SK-N-SH (cell line): ENCODE results near the gene ATOSB. TPM values are rescaled to one million over a fixed set of nuclear protein-coding genes. Genes with fewer than 3 reads are reported as not detected.
"Not testable (repeated sequence)": the region's sequence is repeated elsewhere in the genome, so short reads cannot be mapped to it uniquely, and the experiment has no call there.

Source experiments
- CTCF ChIA-PET: fragments of 300-600, 350-600 bp; formaldehyde crosslinking; extraction: SDS; loops from one replicate; lab custom pipeline; 2021; lab: Yijun Ruan, JAX
- POLR2A ChIA-PET: fragments of 350-600 bp; sonication (Branson Sonifier 250); formaldehyde crosslinking; extraction: SDS; loops from one replicate; lab custom pipeline; 2020; ENCODE audit warnings: antibody characterized with exemption, inconsistent platforms; lab: Yijun Ruan, JAX
- DNase-seq: peaks from one replicate; pipeline ENCODE4 v3.0.0; 2012
- H2AFZ ChIP-seq: fragments of 200-600 bp; sonication (generic); 2 replicates; pipeline ENCODE4 v1.8.1; 2016; ENCODE audit warnings: antibody characterized with exemption, mild to moderate bottlenecking, low read depth
- H3F3A ChIP-seq: fragments of 200-600 bp; sonication (generic); replicated peaks from 2 replicates; pipeline ENCODE3; 2016; ENCODE audit warnings: antibody characterized with exemption, mild to moderate bottlenecking; ENCODE audit not compliant: insufficient read depth
- H3K27ac ChIP-seq, 2 experiments: fragments of 200-500 bp in 1 of 2; fragments of 200-600 bp in 1 of 2; sonication (Bioruptor generic) in 1 of 2; sonication (generic), shearing (Covaris generic) in 1 of 2; 2 replicates each; pipeline versions ENCODE4 v1.5.1 to v1.6.1; 2014 to 2016; ENCODE audit warnings: low read depth in 2 of 2, inconsistent platforms in 1 of 2, low read length in 1 of 2, mild to moderate bottlenecking in 1 of 2, mixed read lengths in 1 of 2
- H3K27me3 ChIP-seq: fragments of 200-600 bp; sonication (generic), shearing (Covaris generic); 2 replicates; pipeline ENCODE4 v1.6.1; 2016; ENCODE audit warnings: mixed run types; ENCODE audit not compliant: insufficient read depth
- H3K36me3 ChIP-seq, 2 experiments: fragments of 200-500 bp in 1 of 2; fragments of 200-600 bp in 1 of 2; sonication (Bioruptor generic) in 1 of 2; sonication (generic) in 1 of 2; replicated peaks in 1 of 2; 2 replicates each; pipeline versions ENCODE3 to v1.5.1; 2014 to 2016; ENCODE audit warnings: low read length in 1 of 2, mild to moderate bottlenecking in 1 of 2; ENCODE audit not compliant: insufficient read depth in 2 of 2, control insufficient read depth in 1 of 2
- H3K4me1 ChIP-seq, 2 experiments: fragments of 200-500 bp in 1 of 2; fragments of 200-600 bp in 1 of 2; sonication (Bioruptor generic) in 1 of 2; sonication (generic), shearing (Covaris generic) in 1 of 2; 2 replicates each; pipeline versions ENCODE4 v1.5.1 to v1.6.1; 2014 to 2016; ENCODE audit warnings: low read depth in 1 of 2, low read length in 1 of 2, mixed run types in 1 of 2; ENCODE audit not compliant: insufficient read depth in 2 of 2, control insufficient read depth in 1 of 2
- H3K4me2 ChIP-seq: fragments of 200-600 bp; sonication (generic), shearing (Covaris generic); 2 replicates; pipeline ENCODE4 v1.6.1; 2017; ENCODE audit warnings: mixed run types
- H3K4me3 ChIP-seq, 2 experiments: fragments of 200-500 bp in 1 of 2; fragments of 200-600 bp in 1 of 2; sonication (Bioruptor generic) in 1 of 2; sonication (generic), shearing (Covaris generic) in 1 of 2; 2 replicates each; pipeline versions ENCODE4 v1.5.1 to v1.8.1; 2014 to 2016; ENCODE audit warnings: low read depth in 2 of 2, inconsistent platforms in 1 of 2, low read length in 1 of 2, mild to moderate bottlenecking in 1 of 2, mixed read lengths in 1 of 2, moderate library complexity in 1 of 2
- H3K79me2 ChIP-seq: fragments of 200-600 bp; sonication (generic); 2 replicates; pipeline ENCODE4 v1.8.1; 2017; ENCODE audit warnings: mild to moderate bottlenecking; ENCODE audit not compliant: insufficient read depth
- H3K9ac ChIP-seq: fragments of 200-600 bp; sonication (generic); 2 replicates; pipeline ENCODE4 v1.6.1; 2017; ENCODE audit warnings: mixed run types
- H3K9me2 ChIP-seq: fragments of 200-600 bp; sonication (generic); 2 replicates; pipeline ENCODE4 v1.6.1; 2017; ENCODE audit warnings: mixed run types
- H3K9me3 ChIP-seq: fragments of 200-600 bp; sonication (generic); 2 replicates; pipeline ENCODE4 v1.6.1; 2017; ENCODE audit warnings: mixed run types, mild to moderate bottlenecking, moderate library complexity
- H4K20me1 ChIP-seq: fragments of 200-600 bp; sonication (generic); 2 replicates; pipeline ENCODE4 v1.6.1; 2017; ENCODE audit warnings: mild to moderate bottlenecking, mixed run types; ENCODE audit not compliant: insufficient read depth
- CHD2 ChIP-seq: fragments of 150-350 bp; IDR thresholded peaks from 2 replicates; pipeline ENCODE4 v1.6.1; 2018; ENCODE audit warnings: low read length; ENCODE audit not compliant: partially characterized antibody
- FOXJ3 ChIP-seq: sonication (generic); formaldehyde crosslinking; IDR thresholded peaks from 2 replicates; pipeline ENCODE4 v1.5.1; 2020; ENCODE audit warnings: mild to moderate bottlenecking, missing genetic modification reagents
- GABPA ChIP-seq: IDR thresholded peaks from 2 replicates; pipeline ENCODE4 v1.4.0; 2012; ENCODE audit warnings: low read depth, mild to moderate bottlenecking
- GATA2 ChIP-seq: sonication (generic); formaldehyde crosslinking; IDR thresholded peaks from 2 replicates; pipeline ENCODE4 v1.5.0; 2020; ENCODE audit warnings: mild to moderate bottlenecking, missing genetic modification reagents
- IRF3 ChIP-seq: fragments of 150-350 bp; IDR thresholded peaks from 2 replicates; pipeline ENCODE4 v1.6.1; 2016; ENCODE audit warnings: mild to moderate bottlenecking, low read depth, low read length
- JUND ChIP-seq: IDR thresholded peaks from 2 replicates; pipeline ENCODE4 v1.4.0; 2012
- MAX ChIP-seq: IDR thresholded peaks from 2 replicates; pipeline ENCODE4 v1.4.0; 2012; ENCODE audit warnings: low read depth
- NRF1 ChIP-seq: IDR thresholded peaks from 2 replicates; pipeline ENCODE4 v1.6.1; 2012; ENCODE audit warnings: low read depth, mild to moderate bottlenecking, low read length
- PBX3 ChIP-seq: IDR thresholded peaks from 2 replicates; pipeline ENCODE4; 2012
- RCOR1 ChIP-seq: fragments of 150-350 bp; IDR thresholded peaks from 2 replicates; pipeline ENCODE4 v1.6.1; 2017; ENCODE audit warnings: antibody characterized with exemption, low read length
- REST ChIP-seq: IDR thresholded peaks from 2 replicates; pipeline ENCODE4 v1.6.1; 2012; ENCODE audit warnings: mild to moderate bottlenecking, low read depth, low read length, moderate library complexity
- RFX5 ChIP-seq: IDR thresholded peaks from 2 replicates; pipeline ENCODE4 v1.6.1; 2012; ENCODE audit warnings: mild to moderate bottlenecking, improper control_type of control experiment, low read length
- RXRA ChIP-seq: IDR thresholded peaks from 2 replicates; pipeline ENCODE4 v1.4.0; 2012; ENCODE audit warnings: low read depth, mild to moderate bottlenecking, borderline replicate concordance
- SIN3A ChIP-seq: IDR thresholded peaks from 2 replicates; pipeline ENCODE4 v1.6.1; 2012; ENCODE audit warnings: low read depth, mild to moderate bottlenecking, low read length, moderate library complexity, borderline replicate concordance
- TAF1 ChIP-seq: IDR thresholded peaks from 2 replicates; pipeline ENCODE4 v1.6.1; 2012; ENCODE audit warnings: low read depth, mild to moderate bottlenecking, low read length, moderate library complexity, borderline replicate concordance
- TEAD4 ChIP-seq: IDR thresholded peaks from 2 replicates; pipeline ENCODE4 v1.4.0; 2012; ENCODE audit warnings: mild to moderate bottlenecking, borderline replicate concordance; ENCODE audit not compliant: insufficient read depth
- USF2 ChIP-seq: fragments of 150-350 bp; IDR thresholded peaks from 2 replicates; pipeline ENCODE4 v1.6.1; 2017; ENCODE audit warnings: antibody characterized with exemption, low read length, low read depth, borderline replicate concordance
- WGBS: methylation state at CpG from one replicate; pipeline ENCODE4 v1.1.6; 2017; ENCODE audit warnings: low lambda C conversion rate; 5-methylcytosine and 5-hydroxymethylcytosine counted together
- polyA plus RNA-seq, 3 experiments: library from polyadenylated mRNA; depleted of rRNA; stranded (reverse); fragments of >200 nt; gene quantifications; 2 replicates each; pipeline ENCODE4 v1.2.3, GENCODE V29; 2012

The ATOSB gene
- polyA plus RNA-seq, 1 of the 3 experiments (the other 2 are of a cell fraction): 42.6 TPM

- TF ChIP-seq IRF3 (no peak), CHD2 (no peak), GATA2 (CRISPR knock-in tag) (no peak)
Measured at GRCh38 chr9:35158501-35159280, 43.0 kb upstream of the ATOSB start (continued).

GRCh38 chr9:35157836-35158235, 42.2 kb upstream of the ATOSB start:
- H3K4me3 ChIP-seq, H3K36me3 ChIP-seq, H3K27me3 ChIP-seq, H3K9ac ChIP-seq, H3K4me2 ChIP-seq, H3K79me2 ChIP-seq, H3K9me2 ChIP-seq, POLR2A ChIA-PET, H2AFZ ChIP-seq, H3K4me1 ChIP-seq, CTCF ChIA-PET, H4K20me1 ChIP-seq, H3K27ac ChIP-seq, H3K9me3 ChIP-seq, DNase-seq, H3F3A ChIP-seq: not testable (repeated sequence)
- 51% methylated on average over 6 of the region's 6 CpGs for WGBS

- no peak overlapping the region for H3K27ac ChIP-seq
- no peak for DNase-seq
- no peaks in the 10 kb centered on the region for H3K79me2 ChIP-seq
- H3K4me2 ChIP-seq: no peak overlapping the region
- H3K9me3 ChIP-seq: no peaks in the 10 kb centered on the region
- no peaks in the 10 kb centered on the region for H4K20me1 ChIP-seq
- H3K4me1 ChIP-seq: no peaks in the 10 kb centered on the region
- ChIA-PET POLR2A (no interaction called here), CTCF (interaction anchor here (1.2 kb wide), 1 partner anchor 16 kb away, joined by 4 read pairs; no protein-coding TSS in a partner anchor)
- H2AFZ ChIP-seq: no peak overlapping the region
- H3K9ac ChIP-seq: no peak overlapping the region
- H3K9me2 ChIP-seq: no peaks in the 10 kb centered on the region
- H3F3A ChIP-seq: no peaks in the 10 kb centered on the region
- H3K4me3 ChIP-seq: no peak overlapping the region
- H3K36me3 ChIP-seq: no peaks in the 10 kb centered on the region
- H3K27me3 ChIP-seq: no peaks in the 10 kb centered on the region
- no peak for TF ChIP-seq JUND
- TF ChIP-seq TAF1: no peak
- TF ChIP-seq SIN3A: no peak
- no peak for TF ChIP-seq REST
- TF ChIP-seq USF2: no peak
- TF ChIP-seq GABPA: no peak
- TF ChIP-seq TEAD4: no peak
- TF ChIP-seq RCOR1: no peak
- TF ChIP-seq FOXJ3 (CRISPR knock-in tag): no peak
- TF ChIP-seq MAX: no peak
- no peak for TF ChIP-seq NRF1
- TF ChIP-seq PBX3: no peak
- no peak for TF ChIP-seq RXRA
- no peak for TF ChIP-seq RFX5
- TF ChIP-seq IRF3: no peak
Measured at GRCh38 chr9:35156781-35157180, 41.1 kb upstream of the ATOSB start.
